OCI-LY7 (cell line): ENCODE data around the gene OGA.

ENCODE experiments used
- EZH2phosphoT487 ChIP-seq: fragments of 200-600 bp; sonication (generic); IDR thresholded peaks from 2 replicates; pipeline ENCODE4 v1.6.1; 2018; ENCODE audit warnings: low read depth, borderline replicate concordance, mild to moderate bottlenecking, mixed run types, antibody characterized with exemption, low read length, moderate library complexity, mixed read lengths
- TF ChIP-seq, protein P1 (sequence below): fragments of 200-600 bp; sonication (generic); conservative IDR thresholded peaks from 2 replicates; pipeline ENCODE4 v1.5.1; 2014; ENCODE audit warnings: mild to moderate bottlenecking, antibody characterized with exemption, low read length, moderate library complexity, mixed read lengths

DNA sequence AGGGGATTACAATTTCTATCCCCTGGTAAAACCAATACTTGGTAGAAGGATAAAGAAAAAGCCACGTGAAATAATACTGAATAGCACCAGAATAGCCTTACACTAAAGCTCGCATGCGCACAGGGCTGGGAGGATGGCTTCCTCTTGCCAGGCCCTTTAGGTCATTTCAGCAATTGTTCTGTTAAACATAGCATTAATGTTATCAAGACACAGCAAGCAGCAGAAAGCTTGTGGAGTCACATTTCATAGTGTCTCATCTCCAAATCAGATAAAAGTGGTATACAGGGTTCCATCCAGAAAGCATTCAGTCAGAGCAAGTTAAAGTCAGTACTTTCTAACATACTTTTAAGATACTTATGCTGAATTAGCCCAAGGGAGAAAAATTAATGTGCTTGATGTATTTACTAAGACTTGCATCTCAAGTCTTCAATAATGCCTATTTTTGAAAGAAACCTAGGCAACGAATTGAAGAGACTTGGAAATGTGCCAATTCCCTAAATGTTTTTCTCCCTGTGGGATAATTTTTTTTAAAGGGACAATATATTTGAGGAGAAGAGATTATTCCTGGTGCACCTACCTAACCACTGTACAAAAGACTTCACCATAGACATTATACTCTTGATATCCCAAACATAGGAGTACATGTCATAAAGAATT lies 20.7 kb downstream of the OGA start:
- TF ChIP-seq, protein P1, sequence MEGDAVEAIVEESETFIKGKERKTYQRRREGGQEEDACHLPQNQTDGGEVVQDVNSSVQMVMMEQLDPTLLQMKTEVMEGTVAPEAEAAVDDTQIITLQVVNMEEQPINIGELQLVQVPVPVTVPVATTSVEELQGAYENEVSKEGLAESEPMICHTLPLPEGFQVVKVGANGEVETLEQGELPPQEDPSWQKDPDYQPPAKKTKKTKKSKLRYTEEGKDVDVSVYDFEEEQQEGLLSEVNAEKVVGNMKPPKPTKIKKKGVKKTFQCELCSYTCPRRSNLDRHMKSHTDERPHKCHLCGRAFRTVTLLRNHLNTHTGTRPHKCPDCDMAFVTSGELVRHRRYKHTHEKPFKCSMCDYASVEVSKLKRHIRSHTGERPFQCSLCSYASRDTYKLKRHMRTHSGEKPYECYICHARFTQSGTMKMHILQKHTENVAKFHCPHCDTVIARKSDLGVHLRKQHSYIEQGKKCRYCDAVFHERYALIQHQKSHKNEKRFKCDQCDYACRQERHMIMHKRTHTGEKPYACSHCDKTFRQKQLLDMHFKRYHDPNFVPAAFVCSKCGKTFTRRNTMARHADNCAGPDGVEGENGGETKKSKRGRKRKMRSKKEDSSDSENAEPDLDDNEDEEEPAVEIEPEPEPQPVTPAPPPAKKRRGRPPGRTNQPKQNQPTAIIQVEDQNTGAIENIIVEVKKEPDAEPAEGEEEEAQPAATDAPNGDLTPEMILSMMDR, result no peak
- no peak for TF ChIP-seq EZH2phosphoT487
